ENCODE results near the gene VPS9D1.

The VPS9D1 gene

DNA sequence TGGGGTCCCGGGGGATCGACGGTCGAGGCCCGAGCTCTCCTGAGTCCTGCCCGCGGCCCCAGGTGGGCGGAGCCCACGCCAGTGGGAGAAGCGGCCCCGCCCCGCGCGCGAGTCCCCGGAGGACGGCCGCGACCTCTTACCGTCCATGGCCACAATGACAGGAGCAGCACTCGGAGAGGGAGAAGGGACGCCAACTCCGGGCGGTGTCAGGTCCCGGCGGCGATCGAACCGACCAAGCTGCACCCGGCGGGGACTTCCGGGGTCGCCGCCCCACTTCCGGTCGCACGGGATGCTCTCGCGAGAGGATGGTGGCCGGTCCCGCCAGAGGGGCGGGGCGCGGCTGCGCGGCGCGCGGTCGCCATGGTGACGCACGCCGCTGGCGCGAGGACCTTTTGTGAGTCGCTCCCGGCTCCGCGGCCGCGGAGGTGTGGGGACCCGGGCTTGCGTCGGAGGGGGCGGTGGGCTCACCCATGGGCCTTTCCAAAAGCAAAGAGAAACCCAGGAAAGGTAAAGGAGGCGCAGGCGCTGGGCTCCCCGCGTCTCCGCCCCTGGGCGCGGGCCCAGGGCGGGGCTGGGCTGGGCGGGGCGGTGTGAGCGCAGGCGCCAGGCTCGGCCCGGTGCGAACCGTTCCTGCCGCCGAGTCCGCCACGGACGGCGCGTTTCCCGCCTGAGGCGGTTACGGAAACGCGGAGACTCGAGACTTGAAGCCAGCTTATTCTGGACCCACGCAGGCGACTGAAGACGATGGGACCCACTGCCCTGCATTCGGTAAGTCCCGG lies 63.1 kb downstream of the VPS9D1 start, which contains the start of the genes CHMP1A and SPATA33:
CHMP1A (minus strand) TSS at position 267 of the 779 bp plus-strand sequence; CDS start at position 147, 120 bp downstream.
SPATA33 (plus strand) TSS at position 395 of the 779 bp plus-strand sequence; CDS start at position 471, 76 bp downstream.
- peak; percentile 84 for DNase-seq
